B cell (primary cell): ENCODE results near the gene MAD1L1.

Source experiments
- CTCF ChIP-seq: fragments of 200-600 bp; IDR thresholded peaks from one replicate; pipeline ENCODE4 v1.8.0; 2022; ENCODE audit warnings: antibody characterized with exemption, mild to moderate bottlenecking
- EZH2 ChIP-seq: IDR thresholded peaks from 2 replicates; pipeline ENCODE4 v1.6.1; 2012; ENCODE audit warnings: borderline replicate concordance, low read depth, mild to moderate bottlenecking, moderate library complexity, low read length; ENCODE audit not compliant: insufficient read depth, poor library complexity, severe bottlenecking

DNA sequence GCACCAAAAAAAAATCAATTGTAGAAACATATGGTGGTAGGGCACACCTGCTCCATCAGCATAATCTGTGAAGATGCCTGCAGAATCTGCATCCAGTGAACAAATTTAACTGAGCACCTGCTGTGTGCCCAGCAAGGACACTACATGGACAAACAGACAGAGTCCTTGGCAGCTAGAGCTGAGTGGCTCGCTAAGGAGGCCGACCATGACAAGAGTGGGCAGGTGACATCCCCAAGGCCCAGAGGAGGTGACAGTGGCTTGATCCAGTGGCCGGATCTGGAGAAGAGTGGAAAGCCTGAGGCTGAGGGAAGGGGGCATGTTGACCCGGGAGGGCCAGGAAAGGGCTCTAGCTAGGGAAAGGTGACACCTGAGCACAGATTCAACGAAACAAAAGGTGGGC lies 68.1 kb downstream of the MAD1L1 start:
- TF ChIP-seq EZH2 (no peak), CTCF (no peak)
